C4-2B (cell line): ENCODE measurements around the gene RNF215.

ENCODE experiments used
- H3K27ac ChIP-seq: fragments of 450-650 bp; 2 replicates; pipeline ENCODE4 v1.5.1; 2017
- ZFX ChIP-seq: fragments of 450-650 bp; IDR thresholded peaks from 2 replicates; pipeline ENCODE4 v1.6.1; 2017
- TF ChIP-seq, protein P1 (sequence below): fragments of 450-650 bp; conservative IDR thresholded peaks from 2 replicates; pipeline ENCODE4 v1.5.1; 2017; ENCODE audit warnings: mild to moderate bottlenecking

Gene RNF215

DNA sequence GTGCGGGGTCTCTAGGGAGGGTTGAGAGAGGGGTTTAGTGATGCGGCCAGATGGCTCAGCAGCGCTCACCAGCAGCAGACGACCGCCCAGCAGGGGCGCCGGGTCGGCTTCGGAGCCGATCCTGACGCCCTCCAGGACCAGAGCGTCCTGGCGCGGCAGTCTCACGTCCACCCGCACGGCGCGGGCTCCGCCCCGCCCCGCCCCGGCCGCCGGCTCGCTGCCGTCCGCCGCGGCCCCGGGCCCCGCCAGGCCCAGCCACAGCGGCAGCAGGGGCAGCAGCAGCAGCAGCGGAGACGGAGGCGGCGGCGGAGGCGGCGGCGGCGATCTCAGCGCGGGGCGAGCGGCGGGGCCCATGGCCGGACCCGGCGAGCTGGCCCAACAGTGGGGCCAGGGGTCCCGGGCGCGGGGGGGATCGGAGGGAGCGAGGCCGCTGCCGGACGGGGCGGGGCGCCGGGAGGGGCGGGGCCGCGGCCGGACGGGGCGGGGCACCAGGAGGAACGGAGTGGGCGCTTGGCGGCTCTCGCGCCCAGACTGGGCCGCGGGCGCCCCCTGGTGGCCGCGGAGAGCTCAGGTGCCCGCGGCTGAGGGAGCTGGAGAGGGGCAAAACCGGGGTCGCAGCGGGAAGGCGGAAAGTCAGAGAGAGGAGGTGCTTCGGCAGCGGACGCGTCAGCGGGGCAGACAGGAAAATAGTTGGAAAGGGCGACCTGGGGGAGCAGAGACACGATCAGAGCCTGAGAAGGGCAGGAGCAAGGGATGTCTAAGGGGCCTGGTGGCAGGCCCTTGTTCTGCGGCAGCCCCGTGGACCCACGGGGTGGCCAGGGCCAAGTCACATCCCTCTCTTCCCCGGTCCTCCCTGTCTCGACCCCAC is at the start of gene RNF215:
TSS of gene RNF215 (minus strand) at position 452 of the 868 bp plus-strand sequence. CDS start at position 354, 98 bp downstream.
- TF ChIP-seq, protein P1, sequence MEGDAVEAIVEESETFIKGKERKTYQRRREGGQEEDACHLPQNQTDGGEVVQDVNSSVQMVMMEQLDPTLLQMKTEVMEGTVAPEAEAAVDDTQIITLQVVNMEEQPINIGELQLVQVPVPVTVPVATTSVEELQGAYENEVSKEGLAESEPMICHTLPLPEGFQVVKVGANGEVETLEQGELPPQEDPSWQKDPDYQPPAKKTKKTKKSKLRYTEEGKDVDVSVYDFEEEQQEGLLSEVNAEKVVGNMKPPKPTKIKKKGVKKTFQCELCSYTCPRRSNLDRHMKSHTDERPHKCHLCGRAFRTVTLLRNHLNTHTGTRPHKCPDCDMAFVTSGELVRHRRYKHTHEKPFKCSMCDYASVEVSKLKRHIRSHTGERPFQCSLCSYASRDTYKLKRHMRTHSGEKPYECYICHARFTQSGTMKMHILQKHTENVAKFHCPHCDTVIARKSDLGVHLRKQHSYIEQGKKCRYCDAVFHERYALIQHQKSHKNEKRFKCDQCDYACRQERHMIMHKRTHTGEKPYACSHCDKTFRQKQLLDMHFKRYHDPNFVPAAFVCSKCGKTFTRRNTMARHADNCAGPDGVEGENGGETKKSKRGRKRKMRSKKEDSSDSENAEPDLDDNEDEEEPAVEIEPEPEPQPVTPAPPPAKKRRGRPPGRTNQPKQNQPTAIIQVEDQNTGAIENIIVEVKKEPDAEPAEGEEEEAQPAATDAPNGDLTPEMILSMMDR, result peak; percentile 98
- TF ChIP-seq ZFX, result peak; percentile 84; the same call in 1 of the 2 replicates
- H3K27ac ChIP-seq, result peak within 1 kb of the TSS; percentile 60

DNA sequence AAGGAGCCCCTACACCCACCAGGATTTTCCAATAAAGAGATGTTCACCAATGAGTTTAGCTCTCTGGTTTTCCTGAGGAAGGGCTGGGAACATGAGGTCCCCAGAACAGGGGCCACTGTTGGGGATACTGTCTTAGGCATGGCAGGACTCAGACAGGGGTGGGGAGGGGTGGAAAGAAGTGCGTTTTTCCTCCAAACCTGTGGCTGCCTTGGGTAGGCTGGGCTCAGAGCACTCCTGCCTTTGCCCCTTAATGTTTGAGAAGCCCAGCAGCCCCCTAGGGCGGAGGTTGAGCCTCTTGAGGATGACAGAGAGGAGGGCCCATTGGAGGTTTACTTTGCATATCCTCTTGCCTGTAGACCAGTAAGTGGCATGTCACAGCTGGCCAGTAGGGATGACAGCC is 49.0 kb upstream of the RNF215 start:
- no peak overlapping the region for H3K27ac ChIP-seq
- TF ChIP-seq ZFX, result no peak
- TF ChIP-seq, protein P1, result no peak

DNA sequence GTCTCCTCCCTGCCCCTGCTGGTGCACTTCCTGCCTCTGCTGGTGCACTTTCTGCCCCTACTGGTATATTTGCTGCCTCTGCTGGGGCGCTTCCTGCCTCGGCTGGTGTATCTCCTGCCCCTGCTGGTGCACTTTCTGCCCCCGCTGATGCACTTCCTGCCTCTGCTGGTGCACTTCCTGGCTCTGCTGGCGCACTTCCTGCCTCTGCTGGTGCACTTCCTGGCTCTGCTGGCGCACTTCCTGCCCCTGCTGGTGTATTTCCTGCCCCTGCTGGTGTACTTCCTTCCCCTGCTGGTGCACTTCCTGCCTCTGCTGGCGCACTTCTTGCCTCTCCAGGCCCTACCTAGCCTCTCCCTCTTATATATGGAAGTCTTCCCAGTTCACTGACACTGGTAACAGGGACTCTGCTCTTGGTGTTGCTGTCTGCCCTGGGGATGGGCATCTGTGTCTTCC is 48.5 kb upstream of the RNF215 start:
- TF ChIP-seq, protein P1, result no peak
- no peak for TF ChIP-seq ZFX
- no peak overlapping the region for H3K27ac ChIP-seq

DNA sequence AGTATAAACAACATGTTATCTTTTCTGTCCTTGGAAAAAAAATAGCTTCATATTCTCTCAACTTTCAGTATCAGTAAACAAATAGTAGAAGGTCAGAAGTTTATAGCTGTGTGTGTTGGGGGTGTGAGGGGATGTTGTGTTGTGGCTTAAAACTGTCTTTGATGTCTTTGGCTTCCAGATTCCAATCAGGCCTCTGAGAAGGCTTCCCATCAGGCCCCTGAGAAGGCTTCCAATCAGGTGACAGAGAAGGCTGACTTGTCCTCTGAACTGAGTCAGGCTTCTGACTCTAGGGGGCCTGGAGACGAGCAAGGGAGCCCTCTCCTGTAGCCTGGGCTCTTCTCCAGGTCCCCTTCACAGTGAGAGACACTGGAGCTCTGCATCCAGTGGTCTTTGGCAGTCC is 47.6 kb upstream of the RNF215 start:
- TF ChIP-seq, protein P1, result no peak
- no peak for TF ChIP-seq ZFX
- no peak overlapping the region for H3K27ac ChIP-seq

DNA sequence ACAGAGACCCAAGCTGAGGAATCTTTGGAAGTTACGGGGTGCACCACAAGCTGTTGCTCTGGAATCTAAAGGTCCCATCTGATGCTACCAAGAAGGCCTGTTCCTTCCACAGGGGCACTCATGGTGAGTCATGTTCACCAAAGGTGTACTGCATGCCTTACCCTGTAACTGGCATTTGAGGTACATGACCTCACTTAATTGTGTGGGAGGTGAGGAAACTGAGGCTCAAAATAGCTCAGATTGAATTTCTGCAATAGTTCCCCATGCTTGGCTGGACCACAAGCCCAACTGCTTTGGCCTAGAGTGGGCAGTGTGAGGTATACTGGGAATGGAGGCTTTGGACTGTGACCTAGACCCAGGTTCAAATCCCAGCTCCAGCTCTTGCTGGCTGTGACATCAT is 46.6 kb upstream of the RNF215 start:
- no peak for TF ChIP-seq ZFX
- TF ChIP-seq, protein P1, result no peak
- H3K27ac ChIP-seq, result no peak overlapping the region

DNA sequence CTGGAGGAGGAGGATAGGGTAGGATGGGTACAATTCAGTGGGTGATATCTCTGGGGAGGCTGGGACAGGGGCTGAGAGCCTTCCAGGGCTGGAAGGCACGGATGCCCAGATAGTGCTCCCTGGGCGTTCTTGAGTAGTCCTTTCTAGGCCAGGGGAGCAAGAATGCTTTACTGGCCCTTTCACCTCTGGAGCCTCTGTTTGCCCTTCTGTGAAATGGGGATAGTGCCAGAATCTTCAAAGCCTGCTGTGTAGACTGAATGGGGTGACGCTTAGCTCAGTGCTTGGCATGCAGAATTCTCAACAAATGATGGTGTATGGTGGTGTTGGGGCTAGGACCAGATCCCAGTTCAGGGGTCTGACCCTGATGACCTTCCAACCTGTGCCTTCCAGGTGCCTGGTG is 46.0 kb upstream of the RNF215 start:
- no peak for TF ChIP-seq ZFX
- TF ChIP-seq, protein P1, result no peak
- H3K27ac ChIP-seq, result no peak overlapping the region

DNA sequence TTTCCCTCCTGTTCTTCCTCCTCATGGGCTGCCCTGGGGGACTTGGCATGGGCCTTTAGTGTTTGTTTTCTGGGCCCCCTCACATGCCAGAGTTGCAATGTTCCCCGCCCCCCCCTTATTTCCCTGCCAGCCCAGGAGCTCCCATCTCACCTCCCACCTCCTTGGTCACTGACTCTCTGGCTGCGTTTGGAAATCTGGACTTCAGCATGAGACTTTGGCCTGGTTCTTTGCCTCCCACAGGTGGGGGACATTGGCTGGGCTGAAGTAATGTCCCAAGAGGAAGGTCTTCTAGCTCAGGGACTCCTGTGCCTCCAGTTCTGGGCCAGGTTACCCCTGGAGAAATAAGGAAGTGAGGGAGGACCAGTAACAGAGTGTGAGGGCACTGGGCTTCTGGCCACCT is 45.3 kb upstream of the RNF215 start:
- TF ChIP-seq, protein P1, result no peak
- TF ChIP-seq ZFX, result no peak
- H3K27ac ChIP-seq, result no peak overlapping the region
